HepG2 (cell line): ENCODE data around the gene CSTF1. TPM values are rescaled to one million over a fixed set of nuclear protein-coding genes. Genes with fewer than 3 reads are reported as not detected.

Experiments
- ARID5B ChIP-seq: IDR thresholded peaks from 2 replicates; pipeline ENCODE4 v1.4.0; 2020; ENCODE audit warnings: mild to moderate bottlenecking, missing genetic modification reagents
- KLF16 ChIP-seq, 2 experiments: sonication (generic) in 1 of 2; formaldehyde crosslinking in 1 of 2; IDR thresholded peaks; 2 replicates each; pipeline versions ENCODE4 v1.6.1 to v1.8.0; 2016 to 2023; ENCODE audit warnings: missing genetic modification reagents in 2 of 2, missing compliant biosample characterization in 1 of 2
- NFYB ChIP-seq: sonication (generic); formaldehyde crosslinking; IDR thresholded peaks from 2 replicates; pipeline ENCODE4 v1.4.0; 2020; ENCODE audit warnings: missing genetic modification reagents
- ZBTB39 ChIP-seq: sonication (generic); formaldehyde crosslinking; IDR thresholded peaks from 2 replicates; pipeline ENCODE4 v1.5.0; 2020; ENCODE audit warnings: missing genetic modification reagents
- ZFP62 ChIP-seq: sonication (generic); formaldehyde crosslinking; IDR thresholded peaks from 2 replicates; pipeline ENCODE4 v1.4.0; 2020; ENCODE audit warnings: missing genetic modification reagents
- ZNF652 ChIP-seq: IDR thresholded peaks from 2 replicates; pipeline ENCODE4 v1.6.1; 2016; ENCODE audit warnings: low read depth, borderline replicate concordance
- ZNF766 ChIP-seq: sonication (generic); formaldehyde crosslinking; IDR thresholded peaks from 2 replicates; pipeline ENCODE4 v1.5.0; 2020; ENCODE audit warnings: missing genetic modification reagents, borderline replicate concordance
- ZNF816 ChIP-seq: sonication (generic); formaldehyde crosslinking; IDR thresholded peaks from 2 replicates; pipeline ENCODE4 v1.8.0; 2022; ENCODE audit warnings: missing genetic modification reagents, mild to moderate bottlenecking, borderline replicate concordance
- polyA plus RNA-seq, 8 experiments: library from polyadenylated mRNA; depleted of rRNA in 3 of 8; stranded (reverse) in 7 of 8; unstranded in 1 of 8; fragments of >200 nt; fragmentation: Illumina TruSeq in 4 of 8; extraction: Trizol in 4 of 8; gene quantifications; 2 replicates each; pipeline versions ENCODE4 v1.2.1 to v1.2.3, GENCODE V29; 2011 to 2016; ENCODE audit warnings: low read depth in 4 of 8, missing spikeins in 1 of 8, mixed read lengths in 1 of 8; ENCODE audit not compliant: insufficient read depth in 1 of 8
- total RNA-seq, 5 experiments: library from RNA; depleted of rRNA; stranded (reverse); fragments of >200 nt; fragmentation: Illumina TruSeq; extraction: Trizol; gene quantifications; 2 replicates each; pipeline ENCODE4 v1.2.3, GENCODE V29; 2016; ENCODE audit warnings: low read depth in 1 of 5
- TF ChIP-seq, protein P1 (sequence below): sonication (generic); formaldehyde crosslinking; IDR thresholded peaks from 2 replicates; pipeline ENCODE4 v1.8.0; 2022; ENCODE audit warnings: missing genetic modification reagents, mild to moderate bottlenecking, moderate library complexity, borderline replicate concordance

Gene CSTF1
- total and polyA plus RNA-seq, 2 of the 13 experiments (the other 11 are each of a cell fraction or from before 2014, with no cell fraction given), result 70.9 to 100 TPM

DNA sequence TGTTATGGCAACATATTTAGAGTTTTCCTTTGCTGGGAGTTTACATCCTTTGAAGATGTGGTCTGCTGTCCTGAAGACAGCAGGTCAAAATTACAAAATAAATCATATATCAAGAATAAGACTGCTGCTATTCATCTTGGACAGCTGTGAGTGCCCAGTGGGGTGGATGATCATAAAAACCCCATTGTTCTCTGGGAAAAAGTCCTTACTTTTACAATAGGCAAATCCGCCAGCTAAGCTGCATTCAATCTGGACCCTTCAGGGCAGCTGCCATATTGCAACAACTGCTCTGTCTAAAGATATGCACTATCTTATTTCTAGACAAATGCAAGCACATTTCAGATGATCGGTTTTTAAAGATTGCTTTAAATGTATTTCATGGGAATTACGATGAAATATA, 39.0 kb downstream of the CSTF1 start (continued):
- TF ChIP-seq ZNF652 (CRISPR knock-in tag), result no peak
- no peak for TF ChIP-seq ZNF816
- no peak for TF ChIP-seq ZNF766 (CRISPR knock-in tag)
- TF ChIP-seq ARID5B (CRISPR knock-in tag), result no peak
- TF ChIP-seq, protein P1, sequence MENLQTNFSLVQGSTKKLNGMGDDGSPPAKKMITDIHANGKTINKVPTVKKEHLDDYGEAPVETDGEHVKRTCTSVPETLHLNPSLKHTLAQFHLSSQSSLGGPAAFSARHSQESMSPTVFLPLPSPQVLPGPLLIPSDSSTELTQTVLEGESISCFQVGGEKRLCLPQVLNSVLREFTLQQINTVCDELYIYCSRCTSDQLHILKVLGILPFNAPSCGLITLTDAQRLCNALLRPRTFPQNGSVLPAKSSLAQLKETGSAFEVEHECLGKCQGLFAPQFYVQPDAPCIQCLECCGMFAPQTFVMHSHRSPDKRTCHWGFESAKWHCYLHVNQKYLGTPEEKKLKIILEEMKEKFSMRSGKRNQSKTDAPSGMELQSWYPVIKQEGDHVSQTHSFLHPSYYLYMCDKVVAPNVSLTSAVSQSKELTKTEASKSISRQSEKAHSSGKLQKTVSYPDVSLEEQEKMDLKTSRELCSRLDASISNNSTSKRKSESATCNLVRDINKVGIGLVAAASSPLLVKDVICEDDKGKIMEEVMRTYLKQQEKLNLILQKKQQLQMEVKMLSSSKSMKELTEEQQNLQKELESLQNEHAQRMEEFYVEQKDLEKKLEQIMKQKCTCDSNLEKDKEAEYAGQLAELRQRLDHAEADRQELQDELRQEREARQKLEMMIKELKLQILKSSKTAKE (CRISPR knock-in tag), result no peak
- TF ChIP-seq KLF16 (CRISPR knock-in tag; IDR thresholded peaks at IDR 0.05), result no peak
- TF ChIP-seq ZBTB39 (CRISPR knock-in tag), result no peak
- no peak for TF ChIP-seq NFYB (CRISPR knock-in tag)
- no peak for TF ChIP-seq ZFP62 (CRISPR knock-in tag)
